Activated T-helper 1 cell treated with Interleukin-2 at 50 U/mL for 16 hours (primary cell): ENCODE measurements around the gene NDRG2.
A peak's percentile ranks its signal among the peaks of the same experiment; 100 is the strongest.

Experiments used
- DNase-seq: peaks from one replicate; pipeline ENCODE4 v3.0.0-alpha.2; 2020; ENCODE audit warnings: low read depth

Gene NDRG2

GRCh38 chr14:21024585-21025370 lies at the start of gene NDRG2:
Gene NDRG2, minus strand, starts transcription at chr14:21025061. Its CDS starts 1,746 bp downstream, at chr14:21023315.
- DNase-seq, result peak; percentile 68

GRCh38 chr14:21073921-21074320 lies 49.1 kb upstream of the NDRG2 start:
- DNase-seq, result no peak

- no peak for DNase-seq
Measured at GRCh38 chr14:21072781-21073339, 48.0 kb upstream of the NDRG2 start.

- DNase-seq, result no peak
Measured at GRCh38 chr14:21072031-21072473, 47.2 kb upstream of the NDRG2 start.

- DNase-seq, result no peak
Measured at GRCh38 chr14:21071225-21072030, 46.6 kb upstream of the NDRG2 start.

GRCh38 chr14:21070610-21071224 lies 45.9 kb upstream of the NDRG2 start:
- no peak for DNase-seq

- no peak for DNase-seq
Measured at GRCh38 chr14:21070083-21070609, 45.3 kb upstream of the NDRG2 start, which contains the start of gene ARHGEF40. Gene ARHGEF40, plus strand, starts transcription at chr14:21070304. Its CDS starts 93 bp downstream, at chr14:21070397.

- no peak for DNase-seq
Measured at GRCh38 chr14:21069388-21070082, 44.7 kb upstream of the NDRG2 start.

GRCh38 chr14:21068521-21069387 lies 43.9 kb upstream of the NDRG2 start:
- no peak for DNase-seq

- DNase-seq, result no peak
Measured at GRCh38 chr14:21066882-21067502, 42.1 kb upstream of the NDRG2 start.

GRCh38 chr14:21063479-21063878 lies 38.6 kb upstream of the NDRG2 start:
- no peak for DNase-seq

- DNase-seq, result no peak
Measured at GRCh38 chr14:21061347-21061668, 36.4 kb upstream of the NDRG2 start.

GRCh38 chr14:21060614-21061346 lies 35.9 kb upstream of the NDRG2 start:
- DNase-seq, result no peak

GRCh38 chr14:21059842-21060613 lies 35.2 kb upstream of the NDRG2 start:
- no peak for DNase-seq

- DNase-seq, result no peak
Measured at GRCh38 chr14:21058903-21059302, 34.0 kb upstream of the NDRG2 start.

GRCh38 chr14:21057803-21058675 lies 33.2 kb upstream of the NDRG2 start, which contains the start of gene RNASE8:
Gene RNASE8, plus strand, starts transcription at chr14:21057822. Its CDS starts 71 bp downstream, at chr14:21057893.
- DNase-seq, result no peak

GRCh38 chr14:21056520-21057163 lies 31.8 kb upstream of the NDRG2 start:
- no peak for DNase-seq
